Tibial artery (tissue), 4 donors: Measurements from ENCODE around the gene KNOP1.
"Not testable (repeated sequence)": the region's sequence is repeated elsewhere in the genome, so short reads cannot be mapped to it uniquely, and the experiment has no call there.

Source experiments
- DNase-seq, 2 donors: peaks; one replicate each; pipeline ENCODE4 v3.0.0-alpha.2; 2019
- H3K27ac ChIP-seq, 2 donors: fragments of 200-600 bp; sonication (generic) in 1 of 2; 1 replicate in 1 of 2; 2 replicates in 1 of 2; pipeline ENCODE4 v1.5.1; 2018 to 2019; ENCODE audit warnings: mild to moderate bottlenecking in 1 of 2
- H3K27me3 ChIP-seq, 2 donors: fragments of 200-600 bp; sonication (generic) in 1 of 2; one replicate each; pipeline versions ENCODE4 v1.5.1 to v1.6.0; 2016 to 2019
- H3K36me3 ChIP-seq, 3 donors: fragments of 200-600 bp; sonication (generic) in 2 of 3; one replicate each; pipeline ENCODE4 v1.5.1; 2016 to 2019; ENCODE audit warnings: mild to moderate bottlenecking in 2 of 3
- H3K4me1 ChIP-seq, 4 donors: fragments of 200-600 bp; sonication (generic) in 2 of 4; 1 replicate in 3 of 4; 2 replicates in 1 of 4; pipeline ENCODE4 v1.5.1; 2016 to 2019
- H3K4me3 ChIP-seq, 2 donors: fragments of 200-600 bp; sonication (generic) in 1 of 2; 1 replicate in 1 of 2; 2 replicates in 1 of 2; pipeline ENCODE4 v1.5.1; 2018 to 2019; ENCODE audit warnings: mild to moderate bottlenecking in 2 of 2
- H3K9me3 ChIP-seq, 3 donors: fragments of 200-600 bp; sonication (generic) in 1 of 3; one replicate each; pipeline ENCODE4 v1.5.1; 2016 to 2019
- CTCF ChIP-seq, 2 experiments: fragments of 200-600 bp in 1 of 2; fragments of 450-650 bp in 1 of 2; IDR thresholded peaks; one replicate each; pipeline ENCODE4 v1.5.1; 2017 to 2019; ENCODE audit warnings: antibody characterized with exemption in 2 of 2, mild to moderate bottlenecking in 1 of 2, moderate library complexity in 1 of 2
- intact Hi-C: fragments of 100-400 bp; cut with DNase I; formaldehyde crosslinking; loops from one replicate; pipeline ENCODE4 v1.15.0; 2023; ENCODE audit warnings: low total_unique reads

KNOP1 gene

GRCh38 chr16:19677402-19677801, 40.6 kb downstream of the KNOP1 start:
- Histone ChIP-seq H3K4me3 (no peak overlapping the region), H3K9me3 (no peaks in the 10 kb centered on the region), H3K27me3 (no peaks in the 10 kb centered on the region), H3K27ac (no peak overlapping the region), H3K4me1 (no peaks in the 10 kb centered on the region), H3K36me3 (peaks cover 7 to 69% (median 13%) of the 10 kb centered on the region in 3 donors)
- intact Hi-C loops: no loop called here
- TF ChIP-seq CTCF (IDR thresholded peaks at IDR 0.05): no peak
- DNase-seq: no peak

GRCh38 chr16:19674485-19674884, 43.5 kb downstream of the KNOP1 start:
- H3K27ac ChIP-seq: no peak overlapping the region
- no peaks in the 10 kb centered on the region for H3K9me3 ChIP-seq
- DNase-seq: no peak
- H3K27me3 ChIP-seq: no peaks in the 10 kb centered on the region
- H3K4me3 ChIP-seq: no peak overlapping the region
- peaks cover 15 to 75% (median 35%) of the 10 kb centered on the region in 3 donors for H3K36me3 ChIP-seq
- no peaks in the 10 kb centered on the region for H3K4me1 ChIP-seq
- intact Hi-C loops: no loop called here
- no peak for TF ChIP-seq CTCF (IDR thresholded peaks at IDR 0.05)

- no peak overlapping the region for H3K27ac ChIP-seq
- no peak for TF ChIP-seq CTCF (IDR thresholded peaks at IDR 0.05)
- peaks cover 19 to 84% (median 37%) of the 10 kb centered on the region in 3 donors for H3K36me3 ChIP-seq
- H3K4me1 ChIP-seq: no peaks in the 10 kb centered on the region
- intact Hi-C loops: no loop called here
- H3K27me3 ChIP-seq: no peaks in the 10 kb centered on the region
- no peak overlapping the region for H3K4me3 ChIP-seq
- no peak for DNase-seq
- no peaks in the 10 kb centered on the region for H3K9me3 ChIP-seq
Observed at GRCh38 chr16:19672378-19672777, 45.6 kb downstream of the KNOP1 start.

GRCh38 chr16:19666477-19666876, 51.5 kb downstream of the KNOP1 start:
- Histone ChIP-seq H3K4me3 (no peak overlapping the region), H3K27me3 (no peaks in the 10 kb centered on the region), H3K36me3 (peaks cover 26 to 55% (median 42%) of the 10 kb centered on the region in 3 donors), H3K4me1 (peaks cover 0 to 5% (median 0%) of the 10 kb centered on the region in 4 donors), H3K27ac (no peak overlapping the region), H3K9me3 (no peaks in the 10 kb centered on the region)
- no peak for TF ChIP-seq CTCF (IDR thresholded peaks at IDR 0.05)
- DNase-seq: no peak
- intact Hi-C loops: loop anchor here (10.0 kb wide), 1 partner anchor 218 kb away; the partner anchor contains the start of gene GPRC5B

GRCh38 chr16:19665313-19665712, 52.7 kb downstream of the KNOP1 start:
- H3K27me3 ChIP-seq, H3K27ac ChIP-seq, H3K4me1 ChIP-seq, DNase-seq, H3K9me3 ChIP-seq, H3K4me3 ChIP-seq: not testable (repeated sequence)
- intact Hi-C loops: loop anchor here (10.0 kb wide), 1 partner anchor 219 kb away; the partner anchor contains the start of gene GPRC5B
- peaks cover 23 to 47% (median 35%) of the 10 kb centered on the region in 3 donors for H3K36me3 ChIP-seq

- peaks cover 21 to 35% (median 24%) of the 10 kb centered on the region in 3 donors for H3K36me3 ChIP-seq
- H3K27ac ChIP-seq: no peak overlapping the region
- no peaks in the 10 kb centered on the region for H3K27me3 ChIP-seq
- no peaks in the 10 kb centered on the region for H3K9me3 ChIP-seq
- intact Hi-C loops: loop anchor here (10.0 kb wide), 1 partner anchor 221 kb away; the partner anchor contains the start of gene GPRC5B
- no peak for DNase-seq
- H3K4me1 ChIP-seq: peaks cover 0 to 5% (median 0%) of the 10 kb centered on the region in 4 donors
- TF ChIP-seq CTCF (IDR thresholded peaks at IDR 0.05): no peak
- no peak overlapping the region for H3K4me3 ChIP-seq
Observed at GRCh38 chr16:19664166-19664565, 53.9 kb downstream of the KNOP1 start.
